ENCODE results near the gene VCL.
A peak's percentile ranks its signal among the peaks of the same experiment; 100 is the strongest.
"Not testable (repeated sequence)": the region's sequence is repeated elsewhere in the genome, so short reads cannot be mapped to it uniquely, and the experiment has no call there.

VCL gene

GRCh38 chr10:73971636-73972354 lies 26.1 kb upstream of the VCL start:
- DNase-seq (ENCODE audit: low spot score) = no peak

DNA sequence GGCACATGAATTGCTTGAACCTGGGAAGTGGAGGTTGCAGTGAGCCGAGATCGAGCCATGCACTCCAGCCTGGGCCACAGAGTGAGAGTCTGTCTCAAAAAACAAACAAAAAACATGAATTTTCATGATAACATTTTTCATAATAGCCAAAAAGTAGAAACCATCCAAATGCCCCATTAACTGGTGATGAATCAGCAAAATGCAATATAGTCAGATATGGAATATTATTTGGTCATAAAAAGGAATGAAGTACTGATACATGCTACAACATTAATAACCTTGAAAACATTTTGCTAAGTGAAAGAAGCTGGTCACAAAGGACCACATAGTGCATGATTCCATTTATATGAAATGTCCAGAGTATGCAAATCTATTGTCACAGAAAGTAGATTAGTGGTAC lies 24.5 kb upstream of the VCL start:
- DNase-seq (ENCODE audit: low spot score) = no peak

DNA sequence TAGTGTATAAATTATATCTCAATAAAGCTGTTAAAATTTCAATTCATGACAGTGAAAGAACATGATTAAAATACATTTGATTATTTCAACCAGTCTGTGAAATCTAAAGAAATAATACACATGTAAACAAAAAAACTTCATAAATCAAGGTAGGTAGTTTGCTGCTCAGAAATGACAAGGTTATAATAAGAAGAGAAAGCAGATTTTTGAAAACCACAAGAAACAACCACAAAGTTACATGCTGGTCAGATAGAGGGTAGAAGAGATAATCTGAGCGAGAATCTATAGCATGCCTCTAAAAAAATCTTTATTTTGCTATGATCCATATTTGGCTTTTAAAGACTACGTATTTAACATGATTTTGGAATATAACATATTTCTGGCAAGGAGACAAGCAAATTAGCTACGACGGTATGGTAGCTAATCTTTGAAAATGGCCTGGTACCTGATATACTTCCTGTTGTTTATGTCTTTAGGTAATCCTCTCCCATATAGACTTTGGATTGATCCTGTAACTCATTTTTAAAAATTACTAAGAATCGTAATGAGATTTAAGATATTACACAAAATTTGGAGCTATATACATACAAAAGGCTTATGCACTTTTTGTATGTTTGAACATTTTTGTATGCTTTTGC lies 23.5 kb upstream of the VCL start:
- no peak for DNase-seq (ENCODE audit: low spot score)

DNA sequence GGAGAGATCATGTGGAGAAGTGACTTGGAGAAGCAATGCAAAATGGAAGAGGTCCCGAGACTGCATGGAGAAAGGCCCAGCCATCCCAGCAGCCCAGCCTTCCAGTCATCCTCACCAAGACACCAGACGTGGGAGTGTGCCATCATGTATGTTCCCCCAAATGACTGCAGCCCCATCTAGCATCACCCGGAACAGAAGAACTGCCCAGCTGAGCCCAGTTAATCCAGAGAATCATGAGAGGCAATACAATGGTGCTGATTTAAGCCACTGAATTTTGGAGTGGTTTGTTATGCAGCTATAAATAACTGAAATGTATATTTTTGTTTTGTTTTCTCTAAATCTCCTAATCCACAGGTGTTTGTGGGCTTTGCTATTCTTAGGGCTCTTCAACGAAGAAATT lies 22.5 kb upstream of the VCL start:
- no peak for DNase-seq (ENCODE audit: low spot score)

DNA sequence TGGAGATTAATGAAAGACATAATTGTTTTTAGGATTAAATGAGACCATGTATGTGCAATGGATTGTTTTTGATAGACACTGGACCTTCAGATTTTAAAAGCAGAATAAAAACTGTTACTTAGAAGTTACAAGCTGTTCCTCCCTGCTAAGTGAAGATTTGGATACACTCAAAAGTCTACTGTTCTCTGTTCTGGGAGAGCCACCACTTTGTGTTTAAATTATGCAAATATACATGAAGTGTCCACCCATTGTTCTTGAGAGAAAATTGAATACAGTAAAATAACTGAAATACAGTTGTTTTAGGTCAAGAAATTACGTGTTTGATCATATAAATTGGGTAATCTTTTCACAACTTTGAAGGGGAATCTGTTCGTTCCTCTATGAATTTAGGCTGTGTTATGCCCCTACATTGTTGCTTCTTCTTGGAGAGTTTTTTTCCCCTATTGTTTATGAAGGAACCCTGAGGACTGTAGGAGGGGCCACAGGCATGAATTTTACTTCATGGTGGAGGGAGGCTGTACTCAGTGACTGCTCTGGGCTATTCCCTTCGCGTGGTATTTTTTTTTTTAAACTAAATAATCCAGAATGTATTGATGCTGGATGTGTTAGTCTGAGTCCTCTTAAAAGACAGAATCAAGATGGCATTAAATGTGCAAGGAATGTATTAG lies 18.6 kb upstream of the VCL start:
- DNase-seq (ENCODE audit: low spot score) = no peak

DNA sequence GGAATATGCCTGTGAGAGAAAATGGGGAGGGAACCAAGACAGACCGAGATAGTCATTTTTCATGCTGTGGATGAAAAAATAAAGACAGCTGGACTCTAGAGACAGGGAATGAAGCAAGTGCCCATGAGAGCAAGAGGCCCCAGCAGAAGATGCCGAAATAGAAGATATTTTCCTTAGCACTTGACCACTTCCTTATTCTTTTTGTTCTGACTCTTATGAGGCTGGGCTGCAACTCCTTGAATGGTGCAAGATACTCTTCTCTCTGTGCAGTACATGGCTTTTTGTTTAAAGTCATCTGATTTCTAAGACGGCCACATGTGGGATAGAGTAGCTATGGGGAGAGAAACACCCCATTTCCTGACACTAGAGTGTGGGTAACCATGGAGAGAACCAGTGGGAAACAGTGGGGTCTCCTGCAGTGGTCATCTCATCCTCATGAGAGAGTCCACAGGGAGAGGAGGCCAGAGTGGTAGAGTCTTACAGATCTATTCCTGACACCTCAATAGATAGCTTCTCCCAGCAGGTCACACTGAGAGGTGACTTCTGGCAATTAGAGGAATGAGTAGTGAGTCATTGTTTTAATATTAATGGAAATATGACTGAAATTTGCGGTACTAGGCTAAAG lies 18.0 kb upstream of the VCL start:
- no peak for DNase-seq (ENCODE audit: low spot score)

DNA sequence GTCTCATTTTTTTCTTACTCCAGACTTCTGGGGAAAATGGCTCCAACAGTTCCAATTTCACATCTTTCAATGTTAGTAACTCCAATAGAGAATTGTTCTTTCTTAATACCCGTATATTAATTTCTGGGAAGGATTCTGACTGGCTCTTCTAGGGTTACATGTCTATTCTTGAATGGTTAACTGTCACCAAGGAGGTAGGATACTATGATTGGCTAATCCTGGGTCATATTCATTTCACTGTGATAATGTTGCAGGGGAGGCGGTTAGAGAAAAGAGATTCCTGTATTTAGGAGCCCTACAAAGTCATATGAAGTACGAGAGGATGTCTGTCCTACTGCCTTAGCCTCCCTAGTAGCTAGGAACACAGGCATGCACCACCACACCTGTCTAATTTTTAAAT lies 16.1 kb upstream of the VCL start:
- no peak for DNase-seq (ENCODE audit: low spot score)

DNA sequence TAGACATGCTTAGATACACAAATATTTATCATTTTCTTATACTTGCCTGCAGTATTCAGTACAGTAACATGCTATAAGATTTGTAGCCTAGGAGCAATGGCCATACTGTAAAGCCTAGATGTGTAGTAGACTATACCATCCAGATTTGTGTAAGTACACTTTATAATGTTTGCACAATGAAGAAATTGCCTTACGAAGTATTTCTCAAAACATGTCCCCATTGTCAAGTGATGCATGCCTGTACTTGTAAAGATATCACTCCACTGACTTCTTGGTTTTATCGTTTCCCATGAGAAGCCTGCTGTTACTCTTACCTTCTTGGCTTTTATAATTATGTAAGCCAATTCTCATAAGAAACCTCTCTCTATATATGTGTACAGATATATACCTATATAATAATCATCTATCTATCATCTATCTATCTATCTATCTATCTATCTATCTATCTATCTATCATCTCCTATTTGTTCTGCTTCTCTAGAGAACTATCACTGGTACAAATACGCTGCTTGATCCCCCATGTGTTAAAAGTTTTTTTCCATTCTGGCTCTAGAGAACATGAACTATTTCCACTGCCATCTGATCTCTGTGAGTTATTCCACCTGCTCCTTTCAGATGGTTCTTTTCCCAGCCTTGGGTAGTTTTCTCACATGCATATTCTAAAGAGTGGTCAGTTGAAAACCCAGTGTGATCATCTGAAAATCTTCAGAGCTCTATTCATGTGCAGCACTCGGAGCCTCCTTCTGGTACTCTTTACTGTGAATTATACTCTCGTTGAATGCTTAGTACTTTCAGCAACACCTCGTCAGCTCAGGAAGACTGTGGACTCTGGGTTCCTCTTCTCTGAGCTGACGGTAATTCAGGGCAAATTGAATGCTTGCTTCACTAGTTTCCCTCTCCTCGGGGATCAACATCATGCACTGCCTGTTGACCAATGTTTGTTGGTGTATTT lies 14.5 kb upstream of the VCL start:
- DNase-seq (ENCODE audit: low spot score) = no peak

DNA sequence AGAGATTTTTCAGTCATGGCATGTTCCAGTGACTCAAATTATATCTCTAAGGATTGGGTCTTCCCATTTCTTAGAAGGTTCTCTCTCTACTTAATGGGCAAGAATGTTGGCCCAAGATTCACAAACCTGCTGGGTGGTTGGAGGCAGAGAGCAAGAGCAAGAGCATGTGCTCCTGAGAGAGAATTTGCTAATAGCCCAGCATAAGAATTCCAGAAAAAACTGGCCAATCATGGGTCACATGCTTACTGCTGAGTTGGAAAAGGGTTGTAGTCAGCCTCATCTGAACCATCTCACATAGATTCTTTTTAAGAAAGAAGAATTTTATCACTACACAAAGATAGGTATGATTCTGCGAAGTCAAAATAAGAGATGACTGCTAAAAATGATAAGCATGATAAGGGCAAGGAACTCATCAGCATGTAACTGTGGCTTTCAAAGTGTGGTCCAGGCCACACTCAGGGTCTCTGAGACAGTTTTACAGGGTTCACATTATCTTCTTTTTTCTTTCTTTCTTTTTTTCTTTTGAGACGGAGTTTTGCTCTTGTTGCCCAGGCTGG lies 8.2 kb upstream of the VCL start:
- no peak for DNase-seq (ENCODE audit: low spot score)

GRCh38 chr10:73991203-73991883 lies 6.6 kb upstream of the VCL start:
- DNase-seq (ENCODE audit: low spot score) = no peak

DNA sequence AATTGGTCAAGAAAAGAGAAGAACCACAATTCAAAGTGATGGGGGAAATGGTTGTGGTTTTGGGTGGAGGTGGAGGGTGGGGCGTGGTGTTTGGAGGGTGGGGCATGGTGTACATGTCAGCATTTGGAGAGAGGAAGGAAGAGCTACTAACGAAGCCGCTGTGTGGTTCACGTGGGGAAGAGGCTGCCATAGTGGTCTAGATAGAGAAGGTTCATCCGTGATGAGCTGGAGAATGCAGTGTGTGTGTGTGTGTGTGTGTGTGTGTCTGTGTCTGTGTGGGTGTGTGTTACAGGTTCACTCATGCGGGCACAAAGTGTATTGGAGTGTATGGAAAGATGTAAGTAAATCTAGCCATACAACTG lies 6.1 kb upstream of the VCL start:
- peak; percentile 53 for DNase-seq (ENCODE audit: low spot score)

GRCh38 chr10:73992899-73993788 lies 4.8 kb upstream of the VCL start:
- peak; percentile 30 for DNase-seq (ENCODE audit: low spot score)

DNA sequence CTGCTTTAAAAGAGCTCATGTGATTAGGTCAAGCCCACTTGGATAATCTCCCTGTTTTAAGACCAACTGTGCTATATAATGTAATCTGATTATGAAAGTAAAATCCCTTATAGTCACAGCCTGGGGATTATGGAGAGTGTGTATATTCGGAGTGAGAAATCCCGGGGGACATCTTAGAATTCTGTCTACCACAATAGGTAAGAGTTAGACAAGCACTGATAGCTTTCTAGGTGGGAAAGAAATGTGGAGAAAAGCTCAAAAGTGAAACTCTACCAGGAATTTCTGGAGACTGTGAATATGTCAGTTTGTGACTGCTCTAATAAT lies 2.9 kb upstream of the VCL start:
- no peak for DNase-seq (ENCODE audit: low spot score)

- no peak for DNase-seq (ENCODE audit: low spot score)
Observed at GRCh38 chr10:73997461-73997786, 492 bp upstream of the VCL start.

GRCh38 chr10:73998623-73998928 lies 660 bp downstream of the VCL start:
- DNase-seq (ENCODE audit: low spot score) = no peak

DNA sequence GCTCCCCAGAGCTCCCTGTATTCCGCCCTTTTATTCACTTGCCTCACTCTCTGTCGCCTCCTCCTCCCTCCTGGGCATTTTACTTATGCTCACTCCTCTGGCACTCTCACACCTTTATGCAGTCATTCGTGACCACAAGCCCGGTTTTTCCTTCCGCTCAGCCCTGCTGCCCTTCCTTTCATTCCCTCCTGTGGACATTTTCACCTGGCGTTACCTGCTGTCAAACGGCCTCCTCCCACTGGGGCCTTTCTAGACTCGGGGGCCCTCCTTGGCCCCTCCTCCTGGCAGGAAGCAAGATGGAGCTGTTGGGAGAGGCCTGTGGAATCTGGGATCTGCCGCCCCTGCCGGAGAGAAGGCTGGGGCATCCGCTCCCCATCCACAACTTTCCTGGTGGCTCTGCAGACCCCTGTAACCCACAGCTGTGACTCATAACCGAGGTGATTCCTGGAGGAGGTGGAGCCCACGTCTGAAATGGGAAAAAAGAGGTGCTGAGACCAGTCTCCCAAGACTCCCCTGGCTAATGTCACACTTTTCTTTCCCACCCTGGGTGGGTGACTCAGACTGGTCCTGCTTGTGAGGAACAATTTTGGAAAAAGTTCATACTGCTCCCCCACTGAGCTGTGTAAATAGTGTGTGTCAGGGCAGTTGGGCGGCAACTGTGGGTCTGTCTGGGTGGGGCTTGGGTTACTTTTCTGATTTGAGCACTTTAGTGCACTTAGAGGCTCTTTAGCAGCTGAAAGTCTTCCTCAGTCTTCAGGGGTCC lies 1.2 kb downstream of the VCL start:
- DNase-seq (ENCODE audit: low spot score) = peak; percentile 36

DNA sequence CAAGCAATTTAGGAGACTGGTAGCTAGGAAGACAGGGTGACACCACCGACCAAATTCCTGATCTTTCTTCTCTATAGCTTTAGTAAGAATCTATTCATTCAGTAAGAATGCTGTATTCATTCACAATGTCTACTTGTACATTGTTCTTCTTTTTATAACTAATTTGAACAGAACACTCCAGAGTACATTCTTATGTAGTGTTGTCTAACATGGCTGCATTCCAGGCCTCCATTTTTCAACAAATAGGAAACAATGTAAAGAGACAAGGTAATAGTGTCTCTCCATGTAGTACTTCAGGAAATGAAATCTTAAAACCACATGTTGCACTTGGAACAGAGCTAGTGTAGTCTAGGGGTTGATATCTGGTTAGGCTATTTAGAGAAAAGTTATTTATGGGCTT lies 1.8 kb downstream of the VCL start:
- DNase-seq (ENCODE audit: low spot score) = no peak

DNA sequence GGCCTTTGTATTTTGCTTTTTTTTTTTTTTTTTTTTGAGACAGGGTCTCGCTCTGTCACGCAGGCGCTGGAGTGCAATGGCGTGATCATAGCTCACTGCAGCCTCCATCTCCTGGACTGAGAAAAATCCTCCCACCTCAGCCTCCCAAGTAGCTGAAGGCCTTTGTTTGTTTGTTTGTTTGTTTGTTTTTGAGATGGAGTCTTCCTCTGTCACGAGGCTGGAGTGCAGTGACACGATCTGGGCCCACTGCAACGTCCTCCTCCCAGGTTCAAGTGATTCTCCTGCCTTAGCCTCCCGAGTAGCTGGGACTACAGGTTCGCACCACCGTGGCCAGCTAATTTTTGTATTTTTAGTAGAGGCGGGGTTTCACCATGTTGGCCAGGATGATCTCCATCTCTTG lies 2.3 kb downstream of the VCL start:
- not testable (repeated sequence) for DNase-seq (ENCODE audit: low spot score)

DNA sequence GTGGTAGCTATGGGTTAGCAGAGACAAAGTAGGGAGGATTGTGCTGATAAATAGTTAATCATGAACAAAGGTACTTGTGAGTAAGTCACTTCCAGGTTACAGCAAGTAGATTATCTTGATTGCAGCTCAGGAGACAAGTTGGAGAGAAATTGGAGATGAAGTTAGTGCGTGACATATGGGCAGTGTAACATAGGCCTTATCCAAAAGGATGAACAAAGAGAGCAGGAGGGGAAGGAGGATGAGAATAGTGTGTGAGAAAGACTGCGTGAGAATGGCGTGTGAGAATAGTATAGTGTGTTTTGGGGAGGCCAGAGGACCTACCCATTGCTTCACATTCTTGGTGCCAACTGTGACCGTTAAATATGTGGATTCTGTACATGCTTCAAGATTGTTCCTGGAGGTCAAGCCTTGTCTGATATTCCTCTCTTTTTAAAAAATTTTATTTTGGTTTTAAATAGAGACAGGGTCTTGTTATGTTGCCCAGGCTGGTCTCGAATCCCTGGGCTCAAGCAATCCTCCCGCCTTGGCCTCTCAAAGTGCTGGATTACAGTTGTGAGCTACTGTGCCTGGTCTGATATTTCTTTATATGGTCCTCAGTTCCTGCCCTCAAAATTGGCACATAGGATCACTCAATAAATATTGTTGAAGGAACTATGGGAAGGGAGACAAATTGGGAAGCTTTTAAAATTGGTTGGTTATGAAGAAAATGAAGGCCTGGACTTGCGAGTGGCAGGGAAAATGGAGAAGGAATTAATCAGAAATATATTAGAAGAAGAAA lies 3.2 kb downstream of the VCL start:
- DNase-seq (ENCODE audit: low spot score) = no peak
